ENCODE results near the gene ZNF385D.

DNA sequence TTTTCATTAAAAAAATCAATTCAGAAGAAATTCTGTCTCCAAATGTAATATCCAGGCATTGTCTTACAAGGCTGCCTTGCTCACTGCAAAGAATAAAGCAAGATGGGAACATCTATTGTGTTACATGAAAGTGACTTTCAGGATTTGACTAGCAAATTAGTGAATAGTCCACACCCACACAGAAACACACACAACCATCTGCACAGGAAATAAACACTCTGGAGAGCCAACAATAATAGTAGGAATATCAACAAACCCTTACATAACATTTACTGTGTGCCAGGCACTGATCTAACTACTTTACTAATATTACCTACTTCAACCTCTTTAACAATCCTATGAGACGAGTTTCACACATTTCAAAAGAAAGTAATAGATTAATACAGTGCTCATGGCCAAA, 28.9 kb upstream of the ZNF385D start:
- TF ChIP-seq, protein P1, sequence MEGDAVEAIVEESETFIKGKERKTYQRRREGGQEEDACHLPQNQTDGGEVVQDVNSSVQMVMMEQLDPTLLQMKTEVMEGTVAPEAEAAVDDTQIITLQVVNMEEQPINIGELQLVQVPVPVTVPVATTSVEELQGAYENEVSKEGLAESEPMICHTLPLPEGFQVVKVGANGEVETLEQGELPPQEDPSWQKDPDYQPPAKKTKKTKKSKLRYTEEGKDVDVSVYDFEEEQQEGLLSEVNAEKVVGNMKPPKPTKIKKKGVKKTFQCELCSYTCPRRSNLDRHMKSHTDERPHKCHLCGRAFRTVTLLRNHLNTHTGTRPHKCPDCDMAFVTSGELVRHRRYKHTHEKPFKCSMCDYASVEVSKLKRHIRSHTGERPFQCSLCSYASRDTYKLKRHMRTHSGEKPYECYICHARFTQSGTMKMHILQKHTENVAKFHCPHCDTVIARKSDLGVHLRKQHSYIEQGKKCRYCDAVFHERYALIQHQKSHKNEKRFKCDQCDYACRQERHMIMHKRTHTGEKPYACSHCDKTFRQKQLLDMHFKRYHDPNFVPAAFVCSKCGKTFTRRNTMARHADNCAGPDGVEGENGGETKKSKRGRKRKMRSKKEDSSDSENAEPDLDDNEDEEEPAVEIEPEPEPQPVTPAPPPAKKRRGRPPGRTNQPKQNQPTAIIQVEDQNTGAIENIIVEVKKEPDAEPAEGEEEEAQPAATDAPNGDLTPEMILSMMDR (IDR thresholded peaks at IDR 0.05), result no peak
- TF ChIP-seq POLR2A (IDR thresholded peaks at IDR 0.05), result no peak

Data from uterus (tissue), 2 donors.